HG03342 (cell line): ENCODE data around the gene ATP2B2.
"Not testable (repeated sequence)": the region's sequence is repeated elsewhere in the genome, so short reads cannot be mapped to it uniquely, and the experiment has no call there.

Experiments used
- ATAC-seq: cut with Tn5 transposase; IDR thresholded peaks from one replicate; pipeline ENCODE4 v1.9.1; 2021; ENCODE audit warnings: mild to moderate bottlenecking, moderate library complexity; ENCODE audit not compliant: unreplicated experiment

Gene ATP2B2

DNA sequence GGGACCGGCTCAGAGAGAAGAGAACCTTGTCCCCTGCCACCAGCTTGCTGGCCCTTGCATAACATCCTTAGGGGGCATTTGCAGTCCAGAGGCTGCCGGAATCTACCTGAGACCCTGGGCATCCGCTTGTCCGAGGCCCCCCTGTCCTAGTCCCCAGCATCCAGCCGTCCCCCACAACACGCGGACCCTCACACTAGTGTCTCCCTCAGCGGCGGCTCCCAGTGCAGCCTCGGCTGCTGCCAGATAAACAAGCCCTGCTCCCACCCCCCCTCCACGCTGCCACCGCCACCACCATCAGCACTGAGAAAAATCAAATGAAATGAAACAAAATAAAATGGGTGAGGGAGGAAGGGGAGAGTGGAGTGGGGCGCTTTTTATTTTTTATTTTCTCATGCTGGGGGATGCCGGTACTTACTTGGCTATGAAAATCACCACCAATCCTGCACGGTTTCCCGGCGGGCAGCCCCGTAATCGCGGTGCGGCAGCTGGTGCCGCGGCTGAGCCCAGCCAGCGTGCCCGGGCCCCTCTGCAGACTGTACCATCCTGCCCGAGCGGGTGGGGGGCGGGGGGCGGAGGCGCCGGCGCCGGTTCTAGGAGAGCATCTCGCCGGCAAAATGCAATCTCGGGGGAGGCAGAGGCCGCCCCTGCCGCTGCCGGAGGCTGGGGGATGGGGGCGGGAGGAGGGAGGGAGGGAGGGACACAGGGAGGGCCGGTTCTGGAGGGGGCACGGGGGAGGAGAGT is at the start of gene ATP2B2:
Gene ATP2B2 (minus strand): TSS at position 537 of the 741 bp plus-strand sequence. CDS start 56,043 bp downstream, outside the sequence.
- no peak for ATAC-seq

DNA sequence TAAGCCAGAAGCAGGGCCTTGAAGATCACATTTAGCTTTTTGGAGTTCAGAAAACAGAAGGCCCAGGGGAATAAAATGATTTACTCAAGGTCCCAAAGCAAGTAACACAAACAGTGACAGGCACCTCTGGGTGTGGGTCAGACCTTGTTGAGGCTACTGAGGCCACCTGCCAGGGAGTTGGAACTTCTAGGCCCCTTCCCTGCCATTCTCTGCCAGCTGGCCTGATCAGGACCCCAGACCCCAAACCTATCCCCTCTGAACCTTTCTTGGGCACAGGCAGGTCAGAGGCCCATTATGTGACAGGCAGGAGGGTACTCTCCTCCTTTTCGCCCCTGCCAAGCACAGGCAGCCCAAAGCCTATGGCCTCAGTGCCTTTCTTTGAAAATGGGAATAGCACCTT is 49.4 kb upstream of the ATP2B2 start:
- no peak for ATAC-seq

DNA sequence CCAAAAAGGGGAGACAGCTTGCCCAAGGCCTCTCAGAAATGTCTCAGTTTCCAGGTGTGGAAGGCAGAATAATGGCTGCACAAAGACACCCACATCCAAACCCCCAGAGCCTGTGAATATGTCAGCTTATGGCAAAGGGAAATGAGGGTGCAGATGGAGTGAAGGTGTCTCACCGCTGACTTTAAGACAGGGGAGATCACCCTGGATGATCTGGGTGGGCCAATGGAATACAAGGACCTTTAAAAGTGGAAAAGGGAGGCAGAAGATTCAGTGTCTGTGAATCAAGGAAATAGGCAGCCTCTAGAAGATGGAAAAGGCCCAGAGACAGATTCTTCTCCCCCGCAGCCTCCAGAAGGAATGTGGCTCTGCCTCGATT is 48.8 kb upstream of the ATP2B2 start:
- no peak for ATAC-seq

- ATAC-seq: no peak
These were observed 48.3 kb upstream of the ATP2B2 start for GRCh38 chr3:10553591-10554235.

- no peak for ATAC-seq
These were observed 47.2 kb upstream of the ATP2B2 start for GRCh38 chr3:10552631-10552943.

GRCh38 chr3:10551821-10552630 is 46.6 kb upstream of the ATP2B2 start:
- ATAC-seq: no peak

- no peak for ATAC-seq
These were observed 45.8 kb upstream of the ATP2B2 start for GRCh38 chr3:10551139-10551538.

- ATAC-seq: no peak
These were observed 45.3 kb upstream of the ATP2B2 start for GRCh38 chr3:10550705-10551104.

GRCh38 chr3:10549617-10550230 is 44.3 kb upstream of the ATP2B2 start:
- no peak for ATAC-seq

DNA sequence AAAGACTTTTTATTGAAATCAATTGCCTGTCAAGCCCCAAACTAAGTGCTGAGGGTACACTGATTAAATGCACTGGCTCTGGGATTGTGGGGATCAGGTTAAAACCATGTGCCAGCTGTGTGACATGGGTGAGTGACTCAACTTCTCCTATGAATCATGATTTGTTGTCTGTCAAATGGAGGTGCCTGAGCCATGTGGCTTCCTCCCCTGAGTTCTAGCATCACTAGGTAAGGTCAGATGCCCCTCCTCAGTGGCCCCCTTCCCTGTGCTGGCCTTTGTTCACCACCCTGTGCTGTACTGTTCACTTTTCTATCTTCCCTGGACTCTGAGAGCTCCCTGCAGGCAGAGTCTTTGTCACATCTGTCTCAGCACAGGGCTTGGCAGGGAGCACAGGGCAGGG is 43.6 kb upstream of the ATP2B2 start:
- ATAC-seq: no peak

GRCh38 chr3:10547841-10548783 is 42.7 kb upstream of the ATP2B2 start:
- no peak for ATAC-seq

GRCh38 chr3:10547413-10547812 is 42.0 kb upstream of the ATP2B2 start:
- ATAC-seq: no peak

- no peak for ATAC-seq
These were observed 41.5 kb upstream of the ATP2B2 start for GRCh38 chr3:10546820-10547263.

DNA sequence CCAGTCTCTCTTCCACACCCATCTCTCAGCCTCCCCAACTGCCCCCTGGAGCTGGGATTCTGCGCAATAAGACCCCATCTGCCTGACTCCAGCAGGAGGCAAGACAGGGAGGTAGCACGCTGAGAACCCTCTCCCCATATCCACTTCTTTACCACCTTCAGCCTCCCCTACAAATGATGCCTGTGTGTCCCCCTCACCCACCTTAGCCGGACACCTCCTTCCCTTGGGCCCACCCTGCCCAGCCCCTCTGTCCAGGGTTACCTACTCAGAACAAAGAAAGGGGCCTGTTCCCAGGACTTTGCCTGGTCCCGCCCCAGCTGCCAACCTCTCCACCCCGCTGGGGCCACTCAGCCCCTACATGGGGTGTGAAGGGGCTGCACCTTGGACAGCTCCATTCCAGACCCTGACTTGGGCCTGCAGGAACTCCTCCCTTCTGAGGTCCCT is 40.8 kb upstream of the ATP2B2 start:
- ATAC-seq: no peak

DNA sequence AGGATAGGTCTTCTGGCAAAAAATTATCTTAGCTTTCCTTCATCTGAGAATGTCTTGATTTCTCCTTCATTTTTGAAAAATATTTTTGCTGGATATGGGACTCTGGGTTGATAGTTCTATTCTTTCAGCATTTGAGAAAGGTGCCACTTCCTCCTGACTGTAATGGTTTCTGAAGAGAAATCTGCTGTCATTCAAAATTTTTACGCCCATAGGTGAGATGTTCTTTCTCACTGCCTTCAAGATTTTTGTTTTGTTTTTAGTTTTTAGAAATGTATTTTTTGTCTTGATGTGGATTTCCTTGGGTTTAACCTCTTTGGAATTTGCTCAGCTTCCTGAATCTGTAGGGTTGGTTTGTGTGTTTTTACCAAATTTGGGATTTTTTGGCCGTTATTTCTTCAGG is 37.1 kb upstream of the ATP2B2 start:
- no peak for ATAC-seq

DNA sequence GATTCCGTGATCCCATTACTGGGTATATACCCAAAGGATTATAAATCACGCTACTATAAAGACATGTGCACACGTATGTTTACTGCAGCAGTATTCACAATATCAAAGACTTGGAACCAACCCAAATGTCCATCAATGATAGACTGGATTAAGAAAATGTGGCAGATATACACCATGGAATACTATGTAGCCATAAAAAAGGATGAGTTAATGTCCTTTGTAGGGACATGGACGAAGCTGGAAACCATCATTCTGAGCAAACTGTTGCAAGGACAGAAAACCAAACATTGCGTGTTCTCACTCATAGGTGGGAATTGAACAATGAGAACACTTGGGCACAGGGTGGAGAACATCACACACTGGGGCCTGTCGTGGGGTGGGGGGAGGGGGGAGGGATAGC is 35.0 kb upstream of the ATP2B2 start:
- ATAC-seq: not testable (repeated sequence)

- ATAC-seq: no peak
These were observed 28.7 kb upstream of the ATP2B2 start for GRCh38 chr3:10534066-10534465.

- no peak for ATAC-seq
These were observed 28.3 kb upstream of the ATP2B2 start for GRCh38 chr3:10533737-10534023.

GRCh38 chr3:10532939-10533736 is 27.8 kb upstream of the ATP2B2 start:
- no peak for ATAC-seq

- ATAC-seq: no peak
These were observed 25.6 kb upstream of the ATP2B2 start for GRCh38 chr3:10531031-10531430.
